PC-3 (cell line): ENCODE measurements around the gene MUS81. TPM values are rescaled to one million over a fixed set of nuclear protein-coding genes. Genes with fewer than 3 reads are reported as not detected.

ENCODE experiments used
- ATAC-seq: fragments of 200-7000 bp; cut with Tn5 transposase; 2 replicates; pipeline ENCODE4 v1.9.1; 2020; ENCODE audit warnings: mild to moderate bottlenecking, moderate library complexity
- BruUV-seq: library from RNA; stranded (reverse); fragments of 400-500 nt; replicated peaks from 2 replicates; lab custom pipeline; 2021; lab: Mats Ljungman, UMichigan
- CTCF ChIA-PET: fragments of 300-600 bp; sonication (Branson Sonifier 250); formaldehyde crosslinking; loops from one replicate; lab custom pipeline; 2022; ENCODE audit warnings: antibody characterized with exemption; lab: Charles Lee
- POLR2A ChIA-PET: fragments of 300-600 bp; sonication (Branson Sonifier 250); formaldehyde crosslinking; loops from one replicate; lab custom pipeline; 2022; ENCODE audit warnings: antibody characterized with exemption; ENCODE audit not compliant: unreplicated experiment; lab: Charles Lee
- DNase-seq: peaks from one replicate; pipeline ENCODE4 v3.0.0-alpha.2; 2015
- H2AFZ ChIP-seq: fragments of 300-600 bp; sonication (generic); 2 replicates; pipeline ENCODE4 v1.6.0; 2016; ENCODE audit warnings: antibody characterized with exemption, low read length
- H3F3A ChIP-seq: fragments of 300-600 bp; sonication (generic); one replicate; pipeline ENCODE4 v1.6.0; 2017; ENCODE audit warnings: antibody characterized with exemption, low read length, control low read depth, mild to moderate bottlenecking; ENCODE audit not compliant: unreplicated experiment
- H3K27ac ChIP-seq: fragments of 300-600 bp; sonication (generic); 2 replicates; pipeline ENCODE4 v1.5.1; 2016; ENCODE audit warnings: mild to moderate bottlenecking, low read length
- H3K27me3 ChIP-seq: fragments of 300-600 bp; sonication (generic); 2 replicates; pipeline ENCODE4 v1.6.1; 2016; ENCODE audit warnings: low read length, mixed read lengths
- H3K36me3 ChIP-seq: fragments of 300-600 bp; sonication (generic); 2 replicates; pipeline ENCODE4 v1.6.1; 2016; ENCODE audit warnings: low read depth, mixed run types, low read length, mixed read lengths
- H3K4me1 ChIP-seq: fragments of 300-600 bp; sonication (generic); 2 replicates; pipeline ENCODE4 v1.5.1; 2016; ENCODE audit warnings: low read length; ENCODE audit not compliant: insufficient read depth
- H3K4me2 ChIP-seq: fragments of 300-600 bp; sonication (generic); 2 replicates; pipeline ENCODE4 v1.6.0; 2016; ENCODE audit warnings: low read length
- H3K4me3 ChIP-seq: fragments of 300-600 bp; sonication (generic); 2 replicates; pipeline ENCODE4 v1.5.1; 2016; ENCODE audit warnings: mild to moderate bottlenecking, low read length, mixed read lengths
- H3K79me2 ChIP-seq: fragments of 300-600 bp; sonication (generic); 2 replicates; pipeline ENCODE4 v1.6.1; 2017; ENCODE audit warnings: low read length, mixed read lengths
- H3K9ac ChIP-seq: fragments of 300-600 bp; sonication (generic); 2 replicates; pipeline ENCODE4 v1.6.0; 2016; ENCODE audit warnings: mild to moderate bottlenecking, low read length
- H3K9me2 ChIP-seq: fragments of 300-600 bp; sonication (generic); replicated peaks from 2 replicates; pipeline ENCODE4 v1.6.1; 2016; ENCODE audit warnings: mixed run types, low read length, mixed read lengths
- H3K9me3 ChIP-seq: fragments of 300-600 bp; sonication (generic); 2 replicates; pipeline ENCODE4 v1.6.1; 2016; ENCODE audit warnings: low read length, mixed read lengths
- H4K20me1 ChIP-seq: fragments of 300-600 bp; sonication (generic); 2 replicates; pipeline ENCODE4 v1.6.1; 2016; ENCODE audit warnings: low read length, mixed read lengths
- CTCF ChIP-seq: fragments of 300-600 bp; sonication (generic); conservative IDR thresholded peaks from 2 replicates; pipeline ENCODE4 v1.5.1; 2017; ENCODE audit warnings: antibody characterized with exemption, low read depth, mild to moderate bottlenecking, low read length
- EZH2 ChIP-seq: fragments of 300-600 bp; sonication (generic); IDR thresholded peaks from one replicate; pipeline ENCODE4 v1.6.1; 2017; ENCODE audit warnings: antibody characterized with exemption, mild to moderate bottlenecking, low read length; ENCODE audit not compliant: unreplicated experiment
- EZH2phosphoT487 ChIP-seq: fragments of 300-600 bp; sonication (generic); IDR thresholded peaks from 2 replicates; pipeline ENCODE4 v1.6.1; 2018; ENCODE audit warnings: mild to moderate bottlenecking, antibody characterized with exemption, low read length, borderline replicate concordance
- intact Hi-C: fragments of 100-400 bp; cut with micrococcal nuclease; formaldehyde crosslinking; loops from 2 replicates; pipeline ENCODE4 v1.9.0; 2023
- total RNA-seq: library from RNA; depleted of rRNA; stranded (reverse); fragments of >200 nt; gene quantifications from 2 replicates; pipeline ENCODE4 v1.2.3, GENCODE V29; 2014

MUS81 gene
- total RNA-seq, 1 experiment from 2014 or later, result 82.0 TPM

- BruUV-seq, result no TSS peak
- peaks cover 7% of the 10 kb centered on the region for H3F3A ChIP-seq
- H3K27ac ChIP-seq, result no peak overlapping the region
- peak overlapping the region; percentile 72 for H3K4me3 ChIP-seq
- peak overlapping the region; percentile 96 for H3K4me2 ChIP-seq
- no peaks in the 10 kb centered on the region for H4K20me1 ChIP-seq
- CTCF ChIA-PET, result interaction anchor here (1.3 kb wide), 1 partner anchor 175 kb away, joined by 4 read pairs; the partner anchor contains the start of gene KAT5
- intact Hi-C loops, result no loop called here
- POLR2A ChIA-PET, result interaction anchor here (1.5 kb wide), 1 partner anchor 99 kb away, joined by 5 read pairs; no protein-coding TSS in a partner anchor
- no peak for ATAC-seq
- TF ChIP-seq EZH2phosphoT487 (no peak), CTCF (no peak), EZH2 (no peak)
- H3K9me2 ChIP-seq, result no peaks in the 10 kb centered on the region
- no peaks in the 10 kb centered on the region for H3K27me3 ChIP-seq
- no peak overlapping the region for H2AFZ ChIP-seq
- H3K9ac ChIP-seq, result peak overlapping the region; percentile 54
- peaks cover 35% of the 10 kb centered on the region for H3K36me3 ChIP-seq
- H3K79me2 ChIP-seq, result peaks cover 36% of the 10 kb centered on the region
- no peaks in the 10 kb centered on the region for H3K9me3 ChIP-seq
- peaks cover 31% of the 10 kb centered on the region for H3K4me1 ChIP-seq
- DNase-seq, result peak; percentile 44
Observed at GRCh38 chr11:65886826-65887722, 26.8 kb downstream of the MUS81 start.

- ChIA-PET CTCF (interaction anchor here (0.5 to 2.3 kb wide), 20 partner anchors 11 to 456 kb away, joined by 3 to 26 read pairs (median 7); partner anchors contain the start of genes FOSL1, KAT5 and MUS81), POLR2A (interaction anchor here (0.6 to 1.6 kb wide), 10 partner anchors 13 to 176 kb away, joined by 4 to 42 read pairs (median 15); partner anchors contain the start of gene MUS81)
- H2AFZ ChIP-seq, result peak overlapping the region; percentile 75
- no peak overlapping the region; the same call in 1 of the 2 replicates for H3K27ac ChIP-seq
- H3K27me3 ChIP-seq, result no peaks in the 10 kb centered on the region
- peak overlapping the region; percentile 54 for H3K9ac ChIP-seq
- TF ChIP-seq CTCF (no peak), EZH2phosphoT487 (no peak), EZH2 (no peak)
- peaks cover 36% of the 10 kb centered on the region for H3K79me2 ChIP-seq
- H3K9me3 ChIP-seq, result no peaks in the 10 kb centered on the region
- H4K20me1 ChIP-seq, result peaks cover 4% of the 10 kb centered on the region; the same call in 1 of the 2 replicates
- intact Hi-C loops, result loop anchor here (1.0 to 2.0 kb wide), 2 partner anchors 29 to 102 kb away; partner anchors contain the start of gene CFL1
- H3K36me3 ChIP-seq, result peaks cover 32% of the 10 kb centered on the region
- BruUV-seq, result no TSS peak
- peaks cover 12% of the 10 kb centered on the region for H3F3A ChIP-seq
- H3K4me3 ChIP-seq, result peak overlapping the region; percentile 72
- ATAC-seq, result no peak
- H3K4me1 ChIP-seq, result peaks cover 31% of the 10 kb centered on the region
- peak overlapping the region; percentile 96 for H3K4me2 ChIP-seq
- peak; percentile 54 for DNase-seq
- H3K9me2 ChIP-seq, result no peaks in the 10 kb centered on the region
Observed at GRCh38 chr11:65887723-65888162, 27.5 kb downstream of the MUS81 start.
